ENCODE measurements around the gene IRGQ.

DNA sequence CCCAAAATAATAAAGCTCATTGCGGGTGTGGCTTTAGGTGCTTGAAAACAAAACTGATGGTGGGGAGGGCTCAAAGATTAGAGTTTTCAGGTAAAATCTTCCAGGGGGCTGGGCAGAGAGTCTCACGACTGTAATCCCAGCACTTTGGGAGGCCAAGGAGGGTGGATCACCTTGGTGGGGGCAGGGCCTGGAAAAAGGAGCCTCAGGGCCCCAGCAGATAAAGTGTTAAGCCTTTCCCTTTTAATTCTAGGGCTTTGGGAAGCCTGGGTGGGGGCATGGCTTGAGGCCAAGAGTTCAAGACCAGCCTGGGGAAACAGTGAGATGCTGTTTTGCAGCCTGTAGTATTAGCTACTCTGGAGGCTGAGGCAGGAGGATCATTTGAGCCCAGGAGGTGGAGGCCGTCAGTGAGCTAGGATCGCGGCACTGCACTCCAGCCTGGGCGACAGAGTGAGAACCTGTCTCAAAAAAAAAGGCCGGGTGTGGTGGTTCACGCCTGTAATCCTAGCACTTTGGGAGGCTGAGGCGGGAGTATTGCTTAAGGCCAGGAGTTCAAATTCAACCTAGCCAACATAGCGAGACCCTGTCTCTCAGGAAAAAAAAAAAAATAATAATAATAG lies 1.7 kb downstream of the IRGQ start:
- TF ChIP-seq, protein P1, sequence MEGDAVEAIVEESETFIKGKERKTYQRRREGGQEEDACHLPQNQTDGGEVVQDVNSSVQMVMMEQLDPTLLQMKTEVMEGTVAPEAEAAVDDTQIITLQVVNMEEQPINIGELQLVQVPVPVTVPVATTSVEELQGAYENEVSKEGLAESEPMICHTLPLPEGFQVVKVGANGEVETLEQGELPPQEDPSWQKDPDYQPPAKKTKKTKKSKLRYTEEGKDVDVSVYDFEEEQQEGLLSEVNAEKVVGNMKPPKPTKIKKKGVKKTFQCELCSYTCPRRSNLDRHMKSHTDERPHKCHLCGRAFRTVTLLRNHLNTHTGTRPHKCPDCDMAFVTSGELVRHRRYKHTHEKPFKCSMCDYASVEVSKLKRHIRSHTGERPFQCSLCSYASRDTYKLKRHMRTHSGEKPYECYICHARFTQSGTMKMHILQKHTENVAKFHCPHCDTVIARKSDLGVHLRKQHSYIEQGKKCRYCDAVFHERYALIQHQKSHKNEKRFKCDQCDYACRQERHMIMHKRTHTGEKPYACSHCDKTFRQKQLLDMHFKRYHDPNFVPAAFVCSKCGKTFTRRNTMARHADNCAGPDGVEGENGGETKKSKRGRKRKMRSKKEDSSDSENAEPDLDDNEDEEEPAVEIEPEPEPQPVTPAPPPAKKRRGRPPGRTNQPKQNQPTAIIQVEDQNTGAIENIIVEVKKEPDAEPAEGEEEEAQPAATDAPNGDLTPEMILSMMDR (IDR thresholded peaks at IDR 0.05; ENCODE audit: extremely low read depth in 1 of 2, insufficient read depth in 1 of 2, low read depth in 1 of 2, low read length in 2 of 2), result no peak
- TF ChIP-seq JUN (IDR thresholded peaks at IDR 0.05; ENCODE audit: borderline replicate concordance, insufficient read depth, insufficient read length, low read depth), result no peak
- TF ChIP-seq POLR2A (IDR thresholded peaks at IDR 0.05; ENCODE audit: low read depth, low read length), result no peak
- no peak for TF ChIP-seq POLR2AphosphoS5 (IDR thresholded peaks at IDR 0.05; ENCODE audit: insufficient read depth, low read depth, low read length)
- no peak for TF ChIP-seq EZH2 (IDR thresholded peaks at IDR 0.05; ENCODE audit: borderline replicate concordance, low read depth, low read length, severe bottlenecking)
- no peak for TF ChIP-seq MAX (IDR thresholded peaks at IDR 0.05; ENCODE audit: insufficient read depth, insufficient read length)
- TF ChIP-seq MYC (IDR thresholded peaks at IDR 0.05; ENCODE audit: low read depth, low read length), result no peak
- TF ChIP-seq FOS (IDR thresholded peaks at IDR 0.05; ENCODE audit: borderline replicate concordance, insufficient read depth, low read length), result no peak
- no peak for TF ChIP-seq GATA2 (IDR thresholded peaks at IDR 0.05; ENCODE audit: insufficient read depth, insufficient read length, low read depth, low read length)
